NOMO-1 treated with dmso at 0.1 percent for 144 hours (cell line): ENCODE data around the gene SEMA5B.
A peak's percentile ranks its signal among the peaks of the same experiment; 100 is the strongest.

Source experiments
- DNase-seq: peaks from one replicate; lab custom pipeline; 2025; ENCODE audit not compliant: unreplicated experiment; lab: John Stamatoyannopoulos, UW

Gene SEMA5B

DNA sequence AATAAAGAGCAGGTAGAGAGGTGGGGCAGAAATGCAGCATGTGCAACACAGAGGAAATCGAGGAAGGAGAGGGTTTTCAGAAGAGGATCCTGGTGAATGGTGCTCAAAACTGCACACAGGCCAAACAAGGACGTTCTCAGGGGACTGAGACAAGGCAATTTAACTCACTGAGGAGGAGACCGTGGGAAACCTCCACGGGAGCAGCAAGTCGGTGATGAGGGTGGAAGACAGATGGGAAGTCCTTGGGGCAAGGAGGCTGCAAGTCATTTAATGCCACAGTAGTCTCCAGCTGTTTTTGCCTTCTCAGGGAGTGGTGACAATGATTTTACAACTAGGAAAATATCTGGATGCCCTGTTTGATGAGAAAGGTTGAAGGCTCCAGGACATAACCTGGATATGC, 27.8 kb upstream of the SEMA5B start:
- no peak for DNase-seq

DNA sequence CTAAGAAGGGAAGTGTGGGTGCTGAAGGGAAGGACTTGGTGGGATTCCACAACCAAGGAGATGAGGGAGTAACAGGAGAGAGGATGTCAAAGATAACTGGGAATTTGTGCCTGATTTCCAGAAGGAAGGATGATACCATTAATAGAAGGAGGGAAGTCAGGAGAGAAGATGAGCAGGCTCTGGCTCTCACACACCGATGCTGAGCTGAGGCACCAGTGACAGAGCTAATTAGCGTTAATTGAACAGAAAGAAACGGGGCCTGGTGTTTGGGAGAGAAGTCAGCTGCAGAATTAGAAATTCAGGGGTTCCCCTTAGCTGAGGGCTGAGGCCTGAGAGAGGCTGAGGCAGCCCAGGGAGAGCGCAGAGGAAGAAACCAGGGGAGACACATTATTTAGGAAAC, 27.4 kb upstream of the SEMA5B start:
- no peak for DNase-seq

DNA sequence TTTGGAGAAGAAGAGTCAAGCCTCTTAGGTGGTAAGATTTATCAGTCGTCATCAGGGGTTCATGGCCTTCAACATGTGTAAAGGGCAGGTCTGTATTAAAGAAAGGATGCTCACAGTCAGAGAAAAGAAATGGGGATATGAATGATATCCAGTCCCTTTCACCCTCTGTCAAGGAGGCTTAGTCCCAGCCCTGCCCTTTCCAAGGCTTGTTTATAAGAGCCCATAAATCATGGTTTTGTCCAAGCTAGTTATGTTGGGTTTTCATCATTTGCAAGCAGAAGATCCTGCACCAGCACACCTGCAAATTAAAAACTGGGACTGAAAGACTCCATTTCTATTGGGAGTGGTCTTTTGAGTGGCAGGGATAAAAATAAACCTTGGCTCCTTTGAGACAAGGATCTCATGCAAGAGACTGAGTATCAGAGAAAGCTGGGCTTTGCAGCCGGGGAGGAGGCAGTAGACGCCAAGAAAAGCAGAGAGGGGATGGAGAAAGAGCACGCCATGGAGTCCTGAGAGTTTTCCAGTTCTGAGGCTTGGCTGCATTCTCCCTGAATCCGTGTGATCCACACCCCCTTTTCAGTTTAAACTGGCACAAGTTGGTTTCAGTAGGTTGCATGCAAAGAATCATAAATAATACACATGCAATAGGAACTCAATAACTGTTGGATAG, 26.7 kb upstream of the SEMA5B start:
- no peak for DNase-seq

DNA sequence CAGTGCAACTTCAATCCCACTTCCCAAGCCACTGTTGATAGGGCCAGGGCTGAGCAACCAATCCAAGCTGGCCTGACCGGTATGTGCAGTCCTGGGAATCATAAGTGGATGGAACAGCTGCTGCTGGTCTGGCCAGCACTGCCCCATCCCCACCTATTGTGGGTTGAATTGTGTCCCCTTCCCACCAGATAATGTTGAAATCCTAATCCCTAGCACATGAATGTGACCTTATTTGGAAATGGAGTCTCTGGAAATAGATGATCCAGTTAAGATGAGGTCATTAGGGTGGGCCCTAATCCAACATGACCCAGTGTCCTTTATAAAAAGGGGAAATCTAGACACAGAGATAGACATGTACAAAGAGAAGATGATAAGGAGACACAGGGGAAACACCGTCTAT, 25.5 kb upstream of the SEMA5B start:
- no peak for DNase-seq

DNA sequence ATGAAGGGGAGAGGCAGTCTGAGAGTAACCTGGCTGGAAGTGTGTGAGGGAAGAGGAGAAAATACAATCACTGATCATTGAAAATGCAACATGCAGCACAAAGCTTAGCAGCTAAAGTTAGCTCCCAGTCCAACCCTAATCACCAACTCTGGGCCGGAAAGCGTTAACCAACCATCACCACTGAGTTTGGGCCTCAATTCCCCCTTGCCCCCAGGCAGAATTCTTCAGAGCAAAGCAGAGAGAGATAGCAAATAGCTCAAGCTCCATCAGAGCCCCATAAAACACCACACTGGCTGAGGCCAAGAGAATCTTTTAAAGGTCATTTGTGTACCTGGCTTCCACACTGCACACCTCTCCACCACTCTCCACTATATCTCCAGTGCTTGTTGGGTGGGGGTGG, 23.1 kb upstream of the SEMA5B start:
- no peak for DNase-seq

DNA sequence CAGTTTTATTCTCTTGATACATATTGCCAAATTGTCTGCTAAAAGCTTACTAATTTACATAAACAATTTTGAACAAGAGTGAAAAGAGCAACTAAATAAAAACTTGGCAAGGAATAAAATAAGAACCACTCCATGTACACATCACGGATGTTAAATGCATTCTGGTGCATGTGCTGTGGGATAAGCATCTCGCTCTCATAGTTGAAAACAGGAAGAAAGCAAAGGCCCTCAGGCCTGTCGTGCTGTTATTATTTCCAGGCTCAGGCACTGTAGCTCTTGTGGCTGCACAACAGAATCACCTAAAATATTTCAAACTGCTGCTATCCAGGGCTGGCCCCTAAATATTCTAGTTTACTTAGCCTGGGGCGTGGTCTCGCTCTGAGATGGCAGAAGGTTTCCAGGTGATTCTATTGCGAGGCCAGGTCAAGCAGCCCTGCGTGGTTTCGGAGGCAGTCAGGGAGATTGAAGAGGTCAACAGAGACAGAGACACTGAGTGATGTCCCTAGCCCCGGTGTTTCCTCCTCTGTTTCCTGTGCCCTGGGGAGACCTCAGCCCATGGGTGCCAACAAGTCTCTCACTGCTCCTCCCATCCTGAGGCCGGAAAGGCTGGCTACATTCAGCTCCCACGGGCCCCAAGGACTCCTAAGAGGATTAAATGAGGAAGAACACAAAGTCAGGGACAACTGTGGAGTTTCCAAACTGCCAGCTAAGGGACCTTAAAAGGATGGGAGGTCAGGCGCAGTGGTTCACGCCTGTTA, 21.1 kb upstream of the SEMA5B start:
- no peak for DNase-seq

DNA sequence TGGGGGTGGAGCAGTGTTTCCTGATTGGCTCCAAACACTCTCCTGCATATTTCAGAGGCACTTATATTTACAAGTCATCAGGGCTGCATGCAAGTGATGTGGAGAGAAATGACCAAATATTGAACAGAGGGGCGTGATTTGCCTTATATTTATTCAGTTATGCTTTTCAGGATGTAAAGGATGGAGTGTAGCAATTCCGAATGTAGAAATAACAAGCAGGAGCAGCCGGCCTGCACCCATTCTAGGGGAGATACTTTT, 19.4 kb upstream of the SEMA5B start:
- DNase-seq = no peak

DNA sequence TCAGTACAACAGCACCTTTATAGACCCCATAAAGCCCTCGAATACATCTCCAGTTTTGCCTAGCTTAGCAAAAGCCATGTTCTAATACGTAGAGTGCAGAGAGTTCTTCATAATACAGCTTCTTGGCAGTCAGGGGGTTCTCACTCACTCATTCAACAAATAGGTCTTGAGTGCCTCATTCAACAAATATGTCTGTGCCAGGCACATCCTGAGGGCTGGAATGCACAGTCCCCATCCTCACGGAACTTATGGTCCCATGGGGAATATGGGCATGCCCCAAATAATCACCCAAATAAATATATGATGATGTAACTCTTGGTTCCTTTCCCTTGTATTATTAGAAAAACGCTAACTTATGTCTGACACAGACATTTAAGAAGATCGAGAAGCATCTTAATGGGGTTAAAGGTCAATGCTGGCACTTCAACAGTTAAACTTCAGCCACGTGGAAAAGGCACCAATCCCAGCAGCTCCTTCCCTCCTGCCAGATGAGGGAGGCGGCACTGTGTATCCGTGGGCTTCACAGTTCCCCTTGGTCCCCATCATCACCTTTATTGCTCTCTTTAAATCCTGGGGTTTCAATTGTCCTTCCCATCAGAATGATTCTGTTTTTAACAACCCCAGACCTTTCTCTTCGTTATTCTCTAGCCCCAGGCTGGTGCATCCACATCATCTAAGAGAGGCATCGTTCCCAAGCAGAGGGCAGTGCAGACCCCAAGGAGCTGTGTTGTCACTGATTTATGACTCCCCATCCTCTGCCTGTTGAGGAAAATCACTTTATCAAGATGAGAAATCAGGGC, 18.9 kb upstream of the SEMA5B start:
- DNase-seq = no peak

DNA sequence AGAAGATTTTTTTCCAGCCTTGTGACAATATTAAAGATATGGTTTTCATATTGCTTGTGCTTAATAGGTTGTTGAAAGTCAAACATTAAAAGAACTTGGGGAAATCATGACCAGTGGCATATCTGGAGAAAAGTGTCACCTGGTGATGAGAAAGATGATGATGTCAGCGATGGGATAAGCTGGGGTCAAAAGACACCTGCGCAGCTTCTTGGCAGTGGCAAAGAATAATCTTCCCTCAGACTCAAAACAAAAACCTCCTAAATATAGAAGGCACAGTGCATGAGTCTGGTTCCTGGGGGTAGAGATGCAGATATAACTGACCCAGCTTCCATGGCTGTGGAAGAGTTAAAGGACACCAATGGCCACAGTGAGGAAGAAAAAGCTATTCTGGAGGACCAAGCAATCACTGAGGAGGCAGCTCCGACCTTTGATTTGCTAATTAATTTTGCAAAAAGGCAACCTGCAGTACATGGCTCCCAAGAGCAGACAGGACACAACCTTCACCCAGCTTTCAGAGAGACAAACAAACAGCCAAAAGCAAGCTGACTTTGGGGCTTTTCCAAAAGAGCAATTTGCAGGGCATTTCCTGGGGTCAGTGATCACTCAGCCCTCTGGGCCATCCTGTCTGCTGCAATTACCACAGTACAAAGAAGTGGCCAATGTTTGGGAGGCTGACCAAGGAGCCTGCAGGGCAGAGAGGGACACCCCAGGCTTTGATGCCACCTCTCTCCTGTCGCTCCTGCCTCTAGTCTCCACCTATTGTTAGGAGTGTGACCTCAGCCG, 17.6 kb upstream of the SEMA5B start:
- DNase-seq = no peak

DNA sequence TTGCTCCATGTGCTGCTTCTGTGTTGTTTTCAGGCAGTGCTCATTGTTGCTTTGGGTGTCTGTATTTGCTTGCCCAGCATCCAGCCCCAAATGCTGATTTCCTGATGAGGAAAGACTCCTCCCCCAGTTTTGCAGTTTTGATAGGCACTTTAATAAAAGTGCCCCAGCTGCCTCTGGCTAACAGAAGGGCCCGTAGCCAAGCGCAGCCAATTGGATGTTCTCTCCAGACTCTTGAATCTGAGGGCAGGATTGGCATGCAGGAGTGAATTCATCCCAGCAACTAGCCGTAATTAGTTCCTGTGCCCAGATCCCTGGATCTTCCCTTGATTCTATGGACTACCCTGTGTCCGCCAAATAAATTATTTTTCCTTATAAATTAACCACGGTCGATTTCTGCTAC, 14.8 kb upstream of the SEMA5B start:
- no peak for DNase-seq

DNA sequence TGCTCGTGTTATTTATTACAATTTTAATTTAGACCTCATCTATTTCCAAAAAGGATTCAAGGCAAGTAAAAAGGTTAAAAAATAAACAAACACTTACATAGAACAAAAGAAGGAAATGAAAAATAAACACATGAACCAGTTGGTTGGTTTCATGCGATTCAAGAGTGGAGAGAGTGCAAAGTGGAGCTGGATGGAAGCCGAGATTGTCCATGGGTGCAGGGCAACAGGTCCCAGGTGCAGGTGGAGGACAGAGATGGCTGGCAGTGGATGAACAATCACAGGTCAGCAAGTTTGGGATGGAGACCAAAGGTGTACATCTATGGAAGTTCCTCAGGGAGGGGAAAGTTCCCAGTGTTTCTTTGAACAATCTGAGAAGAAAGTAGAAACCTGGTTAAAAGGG, 11.6 kb upstream of the SEMA5B start:
- DNase-seq = no peak

DNA sequence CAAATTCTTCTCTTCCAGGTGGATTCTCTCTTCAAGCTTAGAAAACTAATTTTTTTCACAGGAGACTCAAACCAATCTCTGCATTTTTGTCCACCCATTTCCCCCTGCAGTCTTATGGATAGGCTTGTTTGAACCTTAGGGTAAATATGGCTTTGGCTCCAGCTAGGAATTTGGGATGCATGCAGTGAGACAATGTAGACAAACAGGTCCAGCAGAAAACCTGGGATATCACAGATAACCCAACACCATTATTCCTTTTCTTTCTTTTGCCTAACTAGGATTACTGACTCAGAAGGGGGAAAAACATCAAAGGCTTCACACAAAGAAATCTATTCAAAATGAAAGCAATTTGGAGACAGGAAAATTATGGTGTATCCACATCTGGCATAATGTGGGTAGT, 11.2 kb upstream of the SEMA5B start:
- DNase-seq = no peak

DNA sequence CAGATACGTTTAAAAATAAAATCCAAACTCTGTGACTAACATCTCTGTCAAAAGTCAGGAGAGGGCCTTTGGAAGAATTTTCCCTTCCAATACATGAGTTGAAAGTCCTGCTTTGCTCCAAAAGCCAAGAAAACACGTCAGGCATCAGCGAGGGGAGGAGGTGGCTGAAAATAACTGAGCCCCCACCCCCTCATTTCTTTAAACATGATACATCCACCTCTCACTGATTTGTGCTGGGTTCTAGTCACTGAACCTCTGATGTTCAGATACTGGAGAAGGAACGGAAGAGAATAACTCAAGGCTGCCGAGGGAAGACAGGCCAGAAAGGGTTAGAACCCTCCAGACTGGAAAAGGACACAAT, 9.4 kb upstream of the SEMA5B start:
- no peak for DNase-seq

DNA sequence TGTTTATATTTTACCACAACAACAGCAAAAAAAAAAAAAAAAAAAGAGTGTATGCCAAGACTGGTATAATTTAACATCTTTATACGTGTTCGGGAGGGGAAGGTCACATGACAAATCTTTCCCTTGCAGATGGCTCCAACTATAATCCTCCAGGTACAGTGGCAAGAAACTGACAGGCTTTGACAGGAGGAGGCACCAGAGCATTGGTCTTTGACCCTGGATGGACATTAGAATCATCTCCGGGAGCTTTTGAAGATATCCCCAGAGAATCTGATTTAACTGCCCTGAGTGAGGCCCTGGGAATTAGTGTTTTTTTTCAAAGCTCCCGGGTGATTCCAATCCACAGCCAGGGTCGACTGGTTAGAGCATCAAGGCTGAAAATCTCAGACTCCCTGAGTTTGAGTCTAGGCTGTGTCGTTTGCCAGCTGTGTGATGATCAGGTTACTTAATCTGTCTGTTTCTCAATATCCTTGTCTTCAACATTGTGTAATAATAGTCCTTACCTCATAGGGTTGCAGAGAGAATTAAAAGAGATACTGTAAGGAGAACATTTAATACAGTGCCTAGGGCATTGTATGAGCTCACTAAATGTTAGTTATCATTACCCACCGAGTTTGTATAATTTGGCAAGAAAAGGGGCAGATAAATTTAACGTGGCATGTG, 8.9 kb upstream of the SEMA5B start:
- DNase-seq = peak; percentile 24

DNA sequence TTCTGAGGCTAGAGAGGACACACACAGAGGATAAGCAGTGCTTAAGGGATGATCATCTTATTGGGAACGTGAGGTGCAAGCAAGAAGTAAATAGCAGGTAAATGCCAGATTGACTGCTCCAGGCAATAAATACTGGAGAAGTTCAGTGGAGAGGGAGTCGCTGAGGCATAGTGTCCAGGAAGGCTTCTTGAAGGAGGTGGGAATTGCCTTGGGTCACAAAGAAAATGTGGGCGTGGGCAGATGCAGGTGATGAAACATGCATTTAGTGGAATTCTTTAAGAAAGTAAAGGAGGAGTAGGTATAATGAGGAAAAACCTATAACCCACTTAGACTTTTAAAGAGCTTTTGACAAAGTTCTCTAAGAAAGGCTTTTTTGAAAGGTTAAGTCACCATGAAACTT, 7.4 kb upstream of the SEMA5B start:
- no peak for DNase-seq

DNA sequence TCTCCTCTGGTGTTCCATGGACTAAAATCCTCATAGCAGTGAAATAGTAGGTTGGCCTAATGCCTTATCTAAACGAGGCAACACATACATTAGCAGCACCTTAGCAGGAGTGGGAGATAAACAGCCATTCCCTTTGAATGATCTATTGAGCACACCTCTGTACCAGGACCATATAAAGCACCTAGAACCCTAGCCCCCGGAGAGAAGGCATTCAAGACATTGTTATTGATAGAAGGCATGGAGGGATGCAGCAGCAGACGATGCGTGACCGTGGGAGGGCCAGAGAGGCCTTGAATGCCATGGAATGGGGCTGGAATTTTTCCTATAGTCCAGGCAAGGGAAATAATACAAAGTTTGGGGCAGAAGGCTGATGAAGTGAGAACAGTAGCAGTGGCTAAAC, 6.6 kb upstream of the SEMA5B start:
- DNase-seq = no peak

DNA sequence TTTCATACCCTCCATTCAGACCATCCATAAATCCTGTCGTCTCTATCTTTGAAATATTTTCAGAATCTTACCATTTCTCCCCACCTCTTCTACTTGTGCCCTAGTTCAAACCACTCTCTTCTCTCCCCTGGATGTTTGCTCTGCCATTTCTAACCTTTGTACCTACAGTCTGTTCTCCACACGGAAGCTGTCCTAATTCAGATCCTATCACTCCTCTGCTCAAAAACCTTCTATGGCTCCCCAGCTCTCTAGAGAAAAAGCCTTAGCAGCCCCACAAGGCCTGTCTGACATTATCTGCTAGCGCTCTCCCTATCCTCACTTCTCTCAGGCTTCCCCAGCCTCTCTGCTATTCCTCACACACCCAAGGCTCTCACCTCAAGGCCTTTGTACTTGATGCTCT, 4.5 kb upstream of the SEMA5B start:
- no peak for DNase-seq

DNA sequence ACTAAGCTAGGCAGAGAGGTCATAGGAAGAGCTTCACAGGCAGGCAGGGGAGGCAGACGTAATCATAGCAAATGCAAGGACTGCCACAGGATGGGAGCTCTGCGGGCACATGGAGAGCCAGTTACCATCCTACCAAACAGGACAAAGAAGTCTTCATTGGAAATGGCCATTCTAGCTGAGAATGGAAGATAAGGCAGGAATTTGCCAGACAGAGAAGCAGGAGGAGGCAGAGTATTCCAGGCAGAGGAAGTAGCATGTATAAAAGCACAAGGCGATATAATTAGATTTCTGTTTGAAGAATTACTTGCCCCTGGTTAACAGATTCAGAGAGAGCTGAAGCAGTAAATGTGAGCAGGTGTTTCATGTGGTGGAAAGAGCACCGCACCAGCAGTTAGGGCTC, 3.5 kb upstream of the SEMA5B start:
- no peak for DNase-seq

DNA sequence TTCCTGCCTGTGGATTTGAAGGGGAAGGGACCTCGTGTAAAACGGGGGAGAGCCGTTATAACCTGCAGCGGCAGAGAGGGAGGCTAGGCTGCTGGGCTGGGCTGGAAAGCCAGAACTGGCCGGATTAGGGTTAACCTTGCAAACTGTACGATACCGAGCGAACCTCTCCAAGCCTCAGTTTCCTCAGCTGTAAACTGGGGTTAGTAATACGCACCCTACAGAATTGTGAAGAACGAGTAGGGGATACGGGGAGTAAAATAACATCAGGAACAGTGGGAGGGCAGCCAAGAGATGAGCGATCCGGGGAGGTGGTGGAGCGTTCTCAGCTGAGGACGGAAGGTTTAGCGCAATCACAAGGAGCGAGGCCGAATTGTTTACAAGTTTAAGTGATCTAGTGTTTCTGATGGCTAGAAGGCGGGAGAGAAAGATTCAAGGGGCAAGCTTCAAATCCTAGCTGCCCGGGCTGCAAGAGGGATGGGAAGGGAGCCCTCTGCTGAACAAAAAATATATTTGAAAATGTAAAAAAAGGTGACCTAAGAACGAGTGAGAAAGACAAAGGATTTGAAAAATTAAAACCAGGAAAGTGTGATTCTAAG, 768 bp upstream of the SEMA5B start:
- DNase-seq = peak; percentile 35

DNA sequence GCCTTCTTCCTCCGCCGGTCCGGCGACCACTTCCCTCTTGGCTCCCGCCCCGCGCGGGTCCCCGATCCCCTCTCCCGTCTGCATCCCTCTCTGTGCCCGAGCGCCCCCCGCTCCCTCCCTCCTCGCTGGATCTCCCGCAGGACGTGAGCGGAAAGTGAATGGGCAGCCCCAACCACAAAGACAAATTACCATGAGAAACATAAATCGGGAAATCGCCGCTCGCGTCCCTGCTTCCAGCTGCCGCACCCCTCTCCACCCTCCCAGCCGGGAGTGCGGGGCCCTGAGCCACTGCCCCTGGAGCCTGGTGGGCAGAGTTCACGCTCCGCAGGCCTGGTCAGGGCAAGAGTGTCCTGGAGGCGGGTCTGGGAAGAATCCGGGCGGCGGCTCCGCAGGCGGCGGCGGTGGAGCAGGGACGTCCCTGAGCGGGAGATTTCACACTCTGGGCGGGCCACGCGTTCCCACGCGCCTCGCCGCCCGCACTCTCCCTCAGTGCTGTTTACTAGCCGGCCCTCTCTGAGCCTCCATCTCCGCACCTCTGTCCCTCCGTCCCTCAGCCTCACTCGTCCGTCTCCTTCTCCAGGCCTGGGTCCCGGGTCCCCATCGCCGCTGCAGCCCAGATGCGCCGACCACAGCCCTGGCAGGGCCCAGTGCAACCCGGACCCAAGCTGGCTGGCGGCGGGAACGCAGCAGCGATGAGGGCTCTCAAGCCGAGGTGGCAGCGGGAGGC, 835 bp downstream of the SEMA5B start:
- no peak for DNase-seq
